ENCODE results near the gene KRTAP10-1.

DNA sequence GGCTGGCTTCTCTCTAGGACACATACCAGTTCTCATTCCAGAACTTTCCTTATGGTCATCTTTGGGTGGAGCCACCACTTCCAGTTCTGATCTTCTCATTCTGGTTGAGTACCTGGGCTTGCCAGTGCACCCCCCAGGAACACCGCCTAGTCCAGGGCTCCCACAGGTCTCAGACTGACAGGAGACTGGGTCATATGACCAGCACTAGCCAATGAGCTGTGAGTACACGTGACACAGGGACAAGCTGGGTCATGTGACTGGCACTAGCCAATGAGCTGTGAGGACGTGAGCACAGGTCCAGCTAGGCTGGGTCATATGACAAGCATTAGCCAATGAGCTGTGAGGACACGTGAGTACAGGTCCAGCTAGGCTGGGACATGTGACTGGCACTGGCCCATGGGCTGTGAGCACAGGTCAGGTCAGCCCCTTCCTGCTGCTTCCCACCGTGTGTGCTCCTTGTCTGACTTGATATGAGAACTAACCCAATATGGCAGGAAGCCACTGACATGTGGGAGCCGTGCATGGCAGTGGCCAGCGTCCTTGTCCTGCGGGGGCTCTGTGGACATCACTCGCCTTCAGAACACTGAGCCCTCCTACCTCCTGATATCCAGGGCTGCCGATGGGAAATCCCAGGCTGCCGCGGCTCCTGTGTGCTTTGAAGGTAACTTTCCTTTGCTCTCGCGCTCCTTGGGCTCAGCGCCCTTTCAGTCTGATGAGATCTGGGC is 22.7 kb downstream of the KRTAP10-1 start:
- TF ChIP-seq, protein P1, sequence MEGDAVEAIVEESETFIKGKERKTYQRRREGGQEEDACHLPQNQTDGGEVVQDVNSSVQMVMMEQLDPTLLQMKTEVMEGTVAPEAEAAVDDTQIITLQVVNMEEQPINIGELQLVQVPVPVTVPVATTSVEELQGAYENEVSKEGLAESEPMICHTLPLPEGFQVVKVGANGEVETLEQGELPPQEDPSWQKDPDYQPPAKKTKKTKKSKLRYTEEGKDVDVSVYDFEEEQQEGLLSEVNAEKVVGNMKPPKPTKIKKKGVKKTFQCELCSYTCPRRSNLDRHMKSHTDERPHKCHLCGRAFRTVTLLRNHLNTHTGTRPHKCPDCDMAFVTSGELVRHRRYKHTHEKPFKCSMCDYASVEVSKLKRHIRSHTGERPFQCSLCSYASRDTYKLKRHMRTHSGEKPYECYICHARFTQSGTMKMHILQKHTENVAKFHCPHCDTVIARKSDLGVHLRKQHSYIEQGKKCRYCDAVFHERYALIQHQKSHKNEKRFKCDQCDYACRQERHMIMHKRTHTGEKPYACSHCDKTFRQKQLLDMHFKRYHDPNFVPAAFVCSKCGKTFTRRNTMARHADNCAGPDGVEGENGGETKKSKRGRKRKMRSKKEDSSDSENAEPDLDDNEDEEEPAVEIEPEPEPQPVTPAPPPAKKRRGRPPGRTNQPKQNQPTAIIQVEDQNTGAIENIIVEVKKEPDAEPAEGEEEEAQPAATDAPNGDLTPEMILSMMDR (IDR thresholded peaks at IDR 0.05) = no peak
- TF ChIP-seq, protein P2, sequence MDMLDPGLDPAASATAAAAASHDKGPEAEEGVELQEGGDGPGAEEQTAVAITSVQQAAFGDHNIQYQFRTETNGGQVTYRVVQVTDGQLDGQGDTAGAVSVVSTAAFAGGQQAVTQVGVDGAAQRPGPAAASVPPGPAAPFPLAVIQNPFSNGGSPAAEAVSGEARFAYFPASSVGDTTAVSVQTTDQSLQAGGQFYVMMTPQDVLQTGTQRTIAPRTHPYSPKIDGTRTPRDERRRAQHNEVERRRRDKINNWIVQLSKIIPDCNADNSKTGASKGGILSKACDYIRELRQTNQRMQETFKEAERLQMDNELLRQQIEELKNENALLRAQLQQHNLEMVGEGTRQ (IDR thresholded peaks at IDR 0.05) = peak; percentile 99
- TF ChIP-seq CBX2 (IDR thresholded peaks at IDR 0.05; ENCODE audit: borderline replicate concordance, low read depth) (no peak), SREBF2 (IDR thresholded peaks at IDR 0.05) (no peak), POLR2A (IDR thresholded peaks at IDR 0.05; ENCODE audit: low read length) (no peak)

Data from A549 (cell line).